ENCODE results near the gene SORL1. TPM values are rescaled to one million over a fixed set of nuclear protein-coding genes. Genes with fewer than 3 reads are reported as not detected.
"Not testable (repeated sequence)": the region's sequence is repeated elsewhere in the genome, so short reads cannot be mapped to it uniquely, and the experiment has no call there.

SORL1 gene
- total RNA-seq, 1 donor from 2014 or later, result 4.6 TPM

- peaks cover 9% of the 10 kb centered on the region for H3K4me1 Mint-ChIP-seq (ENCODE audit: unreplicated experiment)
- DNase-seq (ENCODE audit: low spot score), result no peak
- TF ChIP-seq, protein P1, sequence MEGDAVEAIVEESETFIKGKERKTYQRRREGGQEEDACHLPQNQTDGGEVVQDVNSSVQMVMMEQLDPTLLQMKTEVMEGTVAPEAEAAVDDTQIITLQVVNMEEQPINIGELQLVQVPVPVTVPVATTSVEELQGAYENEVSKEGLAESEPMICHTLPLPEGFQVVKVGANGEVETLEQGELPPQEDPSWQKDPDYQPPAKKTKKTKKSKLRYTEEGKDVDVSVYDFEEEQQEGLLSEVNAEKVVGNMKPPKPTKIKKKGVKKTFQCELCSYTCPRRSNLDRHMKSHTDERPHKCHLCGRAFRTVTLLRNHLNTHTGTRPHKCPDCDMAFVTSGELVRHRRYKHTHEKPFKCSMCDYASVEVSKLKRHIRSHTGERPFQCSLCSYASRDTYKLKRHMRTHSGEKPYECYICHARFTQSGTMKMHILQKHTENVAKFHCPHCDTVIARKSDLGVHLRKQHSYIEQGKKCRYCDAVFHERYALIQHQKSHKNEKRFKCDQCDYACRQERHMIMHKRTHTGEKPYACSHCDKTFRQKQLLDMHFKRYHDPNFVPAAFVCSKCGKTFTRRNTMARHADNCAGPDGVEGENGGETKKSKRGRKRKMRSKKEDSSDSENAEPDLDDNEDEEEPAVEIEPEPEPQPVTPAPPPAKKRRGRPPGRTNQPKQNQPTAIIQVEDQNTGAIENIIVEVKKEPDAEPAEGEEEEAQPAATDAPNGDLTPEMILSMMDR (IDR thresholded peaks at IDR 0.05; ENCODE audit: unreplicated experiment), result no peak
- H3K36me3 Mint-ChIP-seq (ENCODE audit: low read depth, unreplicated experiment), result no peaks in the 10 kb centered on the region
- no peak overlapping the region for H3K4me3 Mint-ChIP-seq (ENCODE audit: unreplicated experiment)
- no peaks in the 10 kb centered on the region for H3K9me3 Mint-ChIP-seq (ENCODE audit: unreplicated experiment)
- no peak overlapping the region for H3K27ac Mint-ChIP-seq (ENCODE audit: unreplicated experiment)
- H3K27me3 Mint-ChIP-seq (ENCODE audit: unreplicated experiment), result peaks cover 1% of the 10 kb centered on the region
Measured at GRCh38 chr11:121564948-121565684, 113.0 kb downstream of the SORL1 start.

DNA sequence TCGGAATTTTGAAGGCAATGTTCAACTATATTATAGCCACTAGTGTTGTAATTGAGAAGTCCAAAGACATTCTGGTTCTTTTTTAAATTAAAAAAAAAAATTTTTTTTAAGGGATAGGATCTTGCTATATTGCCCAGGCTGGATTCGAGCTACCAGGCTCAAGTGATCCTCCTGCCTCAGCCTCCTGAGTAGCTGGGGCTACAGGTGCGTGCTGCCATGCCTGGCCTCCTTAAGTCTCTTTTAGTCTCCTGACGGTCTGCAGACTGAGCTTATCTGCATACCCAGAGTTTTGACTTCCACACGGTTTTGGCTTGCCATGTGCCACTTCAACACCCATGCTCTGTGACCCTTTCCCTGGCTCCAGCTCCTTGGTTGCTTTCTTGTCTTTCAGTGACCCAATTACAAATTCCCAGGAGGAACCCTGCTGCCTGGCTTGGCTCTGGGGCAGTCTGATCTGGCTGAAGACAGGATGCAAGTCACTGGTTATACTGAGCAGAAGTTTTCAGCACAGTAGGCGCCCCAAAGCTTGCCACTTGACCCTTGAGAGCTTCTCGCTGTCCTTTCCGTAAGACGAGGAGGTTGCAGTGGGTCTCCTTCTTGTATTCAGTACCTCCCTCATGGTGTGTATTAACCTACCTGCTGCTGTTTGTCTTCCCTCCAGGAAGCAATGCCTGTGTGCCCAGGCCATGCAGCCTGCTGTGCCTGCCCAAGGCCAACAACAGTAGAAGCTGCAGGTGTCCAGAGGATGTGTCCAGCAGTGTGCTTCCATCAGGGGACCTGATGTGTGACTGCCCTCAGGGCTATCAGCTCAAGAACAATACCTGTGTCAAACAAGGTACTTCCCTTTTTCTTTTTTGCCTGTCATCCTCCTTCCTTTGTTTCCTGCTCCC is 114.4 kb downstream of the SORL1 start:
- H3K27me3 Mint-ChIP-seq (ENCODE audit: unreplicated experiment), result peaks cover 1% of the 10 kb centered on the region
- H3K4me1 Mint-ChIP-seq (ENCODE audit: unreplicated experiment), result peaks cover 9% of the 10 kb centered on the region

DNA sequence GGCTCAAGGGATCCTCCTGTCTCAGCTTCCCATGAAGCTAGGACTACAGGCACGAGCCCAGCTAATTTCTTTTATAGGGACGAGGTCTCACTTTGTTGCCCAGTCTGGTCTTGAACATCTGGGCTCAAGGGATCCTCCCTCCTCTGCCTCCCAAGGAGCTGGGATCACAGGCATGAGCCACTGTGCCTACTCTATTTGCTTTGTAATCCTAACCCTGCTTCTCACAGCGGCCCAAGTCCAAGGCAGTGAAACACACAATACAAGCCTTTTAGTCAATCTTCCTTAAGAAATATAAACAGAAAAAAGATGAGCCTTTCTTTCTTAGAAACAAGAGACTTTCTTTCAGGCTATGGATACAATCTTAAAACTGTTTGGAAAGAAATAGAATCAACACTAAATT is 115.9 kb downstream of the SORL1 start:
- Mint-ChIP-seq H3K27ac (ENCODE audit: unreplicated experiment) (no peak overlapping the region), H3K9me3 (ENCODE audit: unreplicated experiment) (no peaks in the 10 kb centered on the region), H3K36me3 (ENCODE audit: low read depth, unreplicated experiment) (no peaks in the 10 kb centered on the region), H3K27me3 (ENCODE audit: unreplicated experiment) (no peaks in the 10 kb centered on the region), H3K4me3 (ENCODE audit: unreplicated experiment) (no peak overlapping the region), H3K4me1 (ENCODE audit: unreplicated experiment) (peaks cover 11% of the 10 kb centered on the region)
- TF ChIP-seq, protein P1 (IDR thresholded peaks at IDR 0.05; ENCODE audit: unreplicated experiment), result no peak
- DNase-seq (ENCODE audit: low spot score), result no peak

More for the DNA sequence above, 114.4 kb downstream of the SORL1 start:
- Mint-ChIP-seq H3K36me3 (ENCODE audit: low read depth, unreplicated experiment) (no peaks in the 10 kb centered on the region), H3K27ac (ENCODE audit: unreplicated experiment) (no peak overlapping the region), H3K9me3 (ENCODE audit: unreplicated experiment) (no peaks in the 10 kb centered on the region), H3K4me3 (ENCODE audit: unreplicated experiment) (no peak overlapping the region)
- TF ChIP-seq, protein P1 (IDR thresholded peaks at IDR 0.05; ENCODE audit: unreplicated experiment), result no peak
- DNase-seq (ENCODE audit: low spot score), result no peak

GRCh38 chr11:121569332-121570299 is 117.5 kb downstream of the SORL1 start:
- not testable (repeated sequence) for H3K36me3 Mint-ChIP-seq (ENCODE audit: low read depth, unreplicated experiment)

DNA sequence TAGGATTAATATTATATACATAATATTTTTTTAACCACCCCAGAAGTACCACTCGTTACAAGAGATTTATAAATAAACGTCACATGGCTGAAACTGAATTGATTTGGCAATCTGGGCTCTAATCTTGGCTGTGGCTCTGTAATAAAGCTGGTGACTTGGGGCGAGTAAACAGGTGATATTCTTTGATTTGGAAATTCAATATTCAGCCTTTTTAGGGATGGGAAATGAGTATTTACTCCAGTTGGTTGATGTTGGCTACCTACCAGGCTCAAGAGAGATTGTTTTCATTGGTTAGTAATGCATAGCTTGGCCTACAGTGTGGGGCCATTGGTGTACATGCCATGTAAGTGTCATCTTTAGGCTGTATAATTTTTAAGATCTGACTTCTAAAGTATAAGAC is 118.3 kb downstream of the SORL1 start:
- Mint-ChIP-seq H3K36me3 (ENCODE audit: low read depth, unreplicated experiment) (no peaks in the 10 kb centered on the region), H3K9me3 (ENCODE audit: unreplicated experiment) (no peaks in the 10 kb centered on the region), H3K4me1 (ENCODE audit: unreplicated experiment) (peaks cover 11% of the 10 kb centered on the region), H3K4me3 (ENCODE audit: unreplicated experiment) (no peak overlapping the region), H3K27ac (ENCODE audit: unreplicated experiment) (no peak overlapping the region), H3K27me3 (ENCODE audit: unreplicated experiment) (no peaks in the 10 kb centered on the region)
- TF ChIP-seq, protein P1 (IDR thresholded peaks at IDR 0.05; ENCODE audit: unreplicated experiment), result no peak
- no peak for DNase-seq (ENCODE audit: low spot score)

More at GRCh38 chr11:121569332-121570299, 117.5 kb downstream of the SORL1 start:
- not testable (repeated sequence) for H3K27ac Mint-ChIP-seq (ENCODE audit: unreplicated experiment); DNase-seq (ENCODE audit: low spot score); H3K27me3 Mint-ChIP-seq (ENCODE audit: unreplicated experiment); H3K4me3 Mint-ChIP-seq (ENCODE audit: unreplicated experiment); H3K9me3 Mint-ChIP-seq (ENCODE audit: unreplicated experiment)
- H3K4me1 Mint-ChIP-seq (ENCODE audit: unreplicated experiment), result peaks cover 11% of the 10 kb centered on the region
